SK-MEL-5 (cell line): Measurements from ENCODE around the gene MIDN. TPM values are rescaled to one million over a fixed set of nuclear protein-coding genes. Genes with fewer than 3 reads are reported as not detected.

ENCODE experiments used
- DNase-seq: peaks from one replicate; pipeline ENCODE4 v3.0.0-alpha.2; 2016; ENCODE audit warnings: low read depth, low spot score
- in situ Hi-C: cut with HindIII; loops from 2 replicates; pipeline ENCODE4 v1.10.0; 2016; ENCODE audit warnings: low sequenced_read_pairs, high pct_unique_total_duplicates, low pct_unique_long_range_greater_than_20kb
- total RNA-seq: library from RNA; depleted of rRNA; stranded (reverse); fragments of >200 nt; shearing (Covaris generic); gene quantifications from 2 replicates; pipeline ENCODE4 v1.2.3, GENCODE V29; 2014

The MIDN gene
- total RNA-seq, 1 experiment from 2014 or later = 4.6 TPM

- in situ Hi-C loops = no loop called here
These were observed 29.4 kb upstream of the MIDN start for GRCh38 chr19:1218751-1219567.

DNA sequence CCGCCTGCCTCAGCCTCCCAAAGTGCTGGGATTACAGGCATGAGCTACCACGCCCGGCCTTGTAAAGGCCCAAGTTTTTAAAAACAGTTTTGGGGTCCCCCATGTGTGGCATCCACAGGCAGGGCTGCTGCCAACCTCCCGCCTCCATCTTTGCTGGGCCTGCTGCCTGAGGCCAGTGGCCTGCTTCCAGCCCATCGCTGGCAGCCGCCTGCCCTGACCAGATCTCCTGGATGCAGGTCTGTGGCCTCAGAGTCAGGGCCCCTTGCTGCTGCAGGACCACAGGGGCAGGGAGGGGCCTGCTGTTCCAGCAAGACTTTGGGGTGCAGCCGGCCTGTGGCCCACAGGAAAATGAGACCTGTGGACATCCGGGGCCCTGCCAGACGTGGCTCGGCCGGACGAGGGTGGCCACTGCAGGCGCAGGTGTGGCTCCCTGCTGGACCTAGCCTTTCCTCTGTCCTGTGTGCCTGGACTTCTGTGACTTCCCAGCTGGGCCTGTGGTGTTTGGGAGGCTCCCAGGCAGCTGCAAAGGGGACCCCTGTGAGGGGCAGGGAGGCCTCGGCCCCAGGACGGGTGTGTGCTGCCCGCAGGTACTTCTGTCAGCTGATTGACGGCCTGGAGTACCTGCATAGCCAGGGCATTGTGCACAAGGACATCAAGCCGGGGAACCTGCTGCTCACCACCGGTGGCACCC lies 28.5 kb upstream of the MIDN start:
- DNase-seq = no peak
- in situ Hi-C loops = no loop called here

More at GRCh38 chr19:1218751-1219567, 29.4 kb upstream of the MIDN start:
- DNase-seq = no peak

DNA sequence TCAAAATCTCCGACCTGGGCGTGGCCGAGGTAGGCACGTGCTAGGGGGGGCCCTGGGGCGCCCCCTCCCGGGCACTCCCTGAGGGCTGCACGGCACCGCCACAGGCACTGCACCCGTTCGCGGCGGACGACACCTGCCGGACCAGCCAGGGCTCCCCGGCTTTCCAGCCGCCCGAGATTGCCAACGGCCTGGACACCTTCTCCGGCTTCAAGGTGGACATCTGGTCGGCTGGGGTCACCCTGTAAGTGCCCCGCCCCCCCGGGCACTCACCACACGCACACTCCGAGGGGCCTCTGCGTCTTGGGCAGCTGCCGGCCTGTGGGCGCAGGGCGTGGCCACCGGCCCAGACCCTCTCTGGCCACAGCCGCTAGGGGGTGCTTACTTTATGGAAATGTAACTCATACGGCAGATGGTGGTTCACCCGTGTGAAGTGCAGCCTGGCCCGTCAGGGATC lies 27.9 kb upstream of the MIDN start:
- in situ Hi-C loops = no loop called here
- peak; percentile 50 for DNase-seq

GRCh38 chr19:1220976-1221903 lies 27.1 kb upstream of the MIDN start:
- peak; percentile 50 for DNase-seq
- in situ Hi-C loops = no loop called here

DNA sequence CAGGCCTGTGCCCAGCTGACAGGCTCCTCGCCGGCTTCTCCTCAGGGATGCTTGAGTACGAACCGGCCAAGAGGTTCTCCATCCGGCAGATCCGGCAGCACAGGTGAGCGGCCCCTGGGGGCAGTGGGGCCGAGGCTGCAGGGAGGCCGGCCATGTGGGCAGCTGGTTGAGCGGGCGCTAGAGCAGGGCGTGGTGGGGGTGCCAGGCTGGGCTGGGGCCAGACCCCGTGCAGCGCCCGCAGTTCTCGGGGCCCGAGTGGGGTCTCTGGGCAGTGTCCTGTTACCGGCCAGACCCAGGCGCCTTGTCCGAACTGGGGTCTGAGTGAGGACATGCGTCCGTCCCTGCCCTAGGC lies 26.5 kb upstream of the MIDN start:
- DNase-seq = no peak
- in situ Hi-C loops = no loop called here

DNA sequence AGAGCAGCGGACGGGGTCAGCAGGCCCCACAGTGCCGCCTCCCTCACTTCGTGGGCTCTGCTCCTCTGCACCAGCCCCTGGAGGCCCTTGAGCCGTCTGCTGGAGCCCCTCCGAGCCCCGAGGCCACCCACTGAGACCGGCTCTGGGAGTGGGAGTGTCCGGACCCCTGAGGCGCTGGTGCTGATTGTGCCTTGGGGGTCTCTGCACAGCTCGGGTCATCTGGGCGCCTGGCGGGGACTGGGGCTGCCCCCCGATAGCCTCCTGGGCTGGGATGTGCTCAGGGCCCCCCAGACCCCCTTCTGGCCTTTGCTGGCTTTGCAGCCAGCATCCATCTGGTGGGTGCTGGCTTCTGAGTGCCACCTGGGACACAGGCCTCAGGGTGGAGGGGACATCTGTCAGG lies 26.0 kb upstream of the MIDN start:
- no peak for DNase-seq
- in situ Hi-C loops = no loop called here

- DNase-seq = peak; percentile 49
- in situ Hi-C loops = no loop called here
These were observed 25.1 kb upstream of the MIDN start for GRCh38 chr19:1223018-1223855.

DNA sequence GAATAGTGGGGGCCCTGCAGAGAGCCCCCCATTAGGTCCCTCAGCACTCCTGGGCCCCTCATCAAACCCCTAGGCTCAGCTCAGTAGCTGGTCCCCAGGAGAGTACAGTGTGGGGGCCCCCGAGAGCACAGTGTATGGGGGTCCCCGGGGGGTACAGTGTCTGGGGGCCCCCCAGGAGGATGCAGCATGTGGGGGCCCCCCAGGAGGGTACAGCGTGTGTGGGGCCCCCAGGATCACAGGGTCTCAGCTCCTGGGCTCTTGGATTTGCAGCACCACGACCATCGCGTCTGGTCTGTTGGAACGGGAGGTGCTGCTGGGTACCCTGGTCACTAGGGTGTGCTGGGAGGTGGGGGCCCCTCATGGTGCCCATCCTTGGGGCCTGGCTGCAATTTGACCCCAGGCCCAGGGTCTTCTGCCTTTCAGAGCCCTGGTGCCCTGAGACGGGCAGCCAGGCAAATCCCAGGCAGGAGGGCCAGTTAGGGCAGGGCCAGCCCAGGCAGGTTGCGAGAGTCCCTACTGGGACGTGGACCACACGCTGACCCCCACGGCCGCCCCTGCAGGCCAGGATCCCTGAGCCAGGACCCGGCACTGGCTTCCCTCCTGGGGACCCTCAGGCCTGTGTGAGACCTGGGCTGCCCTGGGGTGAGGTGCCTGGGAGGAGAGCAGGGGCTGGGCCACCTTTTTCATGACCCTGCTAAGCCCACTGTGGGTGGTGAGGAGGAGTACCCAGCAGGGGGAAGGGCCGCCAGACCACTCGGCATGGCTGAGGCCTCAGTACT lies 24.1 kb upstream of the MIDN start:
- in situ Hi-C loops = no loop called here
- no peak for DNase-seq

DNA sequence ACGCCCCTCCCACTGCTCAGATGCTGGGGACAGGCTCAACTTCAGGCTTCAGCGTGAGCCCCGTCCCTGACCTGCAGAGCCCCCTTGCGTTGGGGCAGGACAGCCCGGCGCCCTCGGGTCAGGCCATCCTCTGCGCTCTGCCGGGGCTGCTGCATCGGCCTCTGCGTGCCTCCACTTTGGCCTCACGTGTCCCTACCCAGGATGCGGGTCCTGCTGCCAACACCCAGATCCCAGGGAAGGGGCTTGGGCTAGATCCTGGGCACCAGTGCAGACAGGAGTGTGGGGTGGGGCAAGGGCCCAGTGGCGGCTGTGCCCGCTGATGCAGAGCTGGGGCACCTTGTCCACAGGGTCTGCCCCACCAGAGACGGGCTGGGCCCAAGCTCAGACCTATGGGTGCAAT lies 23.5 kb upstream of the MIDN start:
- in situ Hi-C loops = no loop called here
- DNase-seq = no peak

- in situ Hi-C loops = no loop called here
- no peak for DNase-seq
These were observed 22.8 kb upstream of the MIDN start for GRCh38 chr19:1225440-1226226.

- in situ Hi-C loops = no loop called here
- no peak for DNase-seq
These were observed 22.2 kb upstream of the MIDN start for GRCh38 chr19:1226227-1226518.

DNA sequence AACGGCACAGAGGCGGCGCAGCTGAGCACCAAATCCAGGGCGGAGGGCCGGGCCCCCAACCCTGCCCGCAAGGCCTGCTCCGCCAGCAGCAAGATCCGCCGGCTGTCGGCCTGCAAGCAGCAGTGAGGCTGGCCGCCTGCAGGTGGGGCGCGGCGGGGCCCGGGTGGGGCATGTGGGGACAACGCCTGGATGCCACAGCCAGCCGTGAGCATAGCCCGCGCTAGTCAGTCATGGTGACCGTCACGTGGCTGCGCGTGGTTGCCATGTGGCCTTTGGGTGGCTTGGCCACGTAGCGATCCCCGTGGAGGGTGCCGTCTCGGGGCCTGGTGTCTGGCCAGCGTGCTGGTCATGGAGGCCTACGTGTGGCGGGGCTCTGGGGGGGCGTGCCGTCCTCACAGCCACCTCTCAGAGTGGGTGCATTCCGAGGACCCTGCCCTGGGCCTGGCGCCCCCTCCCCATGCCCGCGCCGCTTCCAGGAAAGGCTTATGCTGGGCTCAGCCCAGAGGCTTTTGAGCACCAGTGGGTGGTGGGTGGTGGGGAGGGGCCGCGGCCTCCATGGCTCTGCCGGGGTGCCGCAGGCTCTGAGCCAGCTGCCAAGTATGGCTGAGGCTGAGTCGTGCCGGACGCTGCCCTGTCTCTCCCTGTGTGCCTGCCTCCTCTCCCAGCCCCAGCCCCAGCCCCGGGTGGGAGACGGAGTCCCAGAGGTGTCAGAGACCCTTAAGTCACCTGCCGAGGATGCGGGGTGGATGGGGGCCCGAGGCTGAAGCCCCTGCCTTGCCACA lies 21.7 kb upstream of the MIDN start:
- in situ Hi-C loops = no loop called here

GRCh38 chr19:1227304-1228054 lies 20.9 kb upstream of the MIDN start:
- DNase-seq = peak; percentile 52
- in situ Hi-C loops = no loop called here

More for the DNA sequence above, 21.7 kb upstream of the MIDN start:
- DNase-seq = no peak

DNA sequence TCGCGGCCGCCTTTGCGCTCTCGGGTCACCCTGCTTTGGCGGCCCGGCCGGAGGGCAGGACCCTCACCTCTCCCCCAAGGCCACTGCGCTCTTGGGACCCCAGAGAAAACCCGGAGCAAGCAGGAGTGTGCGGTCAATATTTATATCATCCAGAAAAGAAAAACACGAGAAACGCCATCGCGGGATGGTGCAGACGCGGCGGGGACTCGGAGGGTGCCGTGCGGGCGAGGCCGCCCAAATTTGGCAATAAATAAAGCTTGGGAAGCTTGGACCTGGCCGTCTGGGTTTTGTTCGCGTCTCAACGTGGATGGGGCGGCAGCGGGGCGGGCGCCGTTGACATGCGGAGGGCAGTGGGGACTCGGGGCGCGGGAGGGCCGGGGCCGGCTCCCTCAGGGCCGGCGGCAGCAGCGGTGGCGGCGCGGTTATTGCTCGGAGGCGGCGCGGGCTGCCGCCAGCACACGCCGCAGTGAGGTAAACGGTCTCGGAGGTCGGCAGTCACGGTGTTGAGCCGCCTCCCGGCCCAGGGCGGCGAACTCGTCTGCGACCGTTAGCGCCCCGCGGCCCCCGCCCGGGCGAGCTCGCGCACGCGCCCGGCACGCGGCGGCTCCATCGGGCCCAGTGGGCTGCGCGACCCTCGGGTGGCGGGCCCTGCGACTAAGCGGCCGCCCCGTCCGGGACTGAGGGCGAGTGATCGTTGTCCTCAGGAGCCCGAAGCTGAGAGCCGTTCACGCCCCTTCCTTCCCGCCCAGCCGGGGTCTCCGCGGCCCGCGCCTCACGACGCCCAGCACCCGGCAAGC lies 20.0 kb upstream of the MIDN start:
- DNase-seq = no peak
- in situ Hi-C loops = no loop called here
